HUES48 (cell line): ENCODE results near the gene TRIM38.

ENCODE experiments used
- H3K27ac ChIP-seq: one replicate; pipeline ENCODE4 v1.7.0; 2013; ENCODE audit warnings: low read depth, low read length, inconsistent platforms
- H3K27me3 ChIP-seq: 2 replicates; pipeline ENCODE4 v1.6.1; 2013; ENCODE audit warnings: mild to moderate bottlenecking, low read length; ENCODE audit not compliant: control insufficient read depth, insufficient read depth
- H3K36me3 ChIP-seq: 2 replicates; pipeline ENCODE4 v1.6.1; 2013; ENCODE audit warnings: low read length; ENCODE audit not compliant: control insufficient read depth, insufficient read depth
- H3K4me1 ChIP-seq: 2 replicates; pipeline ENCODE4 v1.6.1; 2013; ENCODE audit warnings: mild to moderate bottlenecking, low read length; ENCODE audit not compliant: control insufficient read depth, insufficient read depth
- H3K4me3 ChIP-seq: 2 replicates; pipeline ENCODE4 v1.5.1; 2013; ENCODE audit warnings: mild to moderate bottlenecking, low read depth, low read length
- H3K9ac ChIP-seq: 2 replicates; pipeline ENCODE4 v1.6.1; 2013; ENCODE audit warnings: mild to moderate bottlenecking, low read depth, low read length, moderate library complexity
- H3K9me3 ChIP-seq: 2 replicates; pipeline ENCODE4 v1.6.1; 2013; ENCODE audit warnings: low read length; ENCODE audit not compliant: control insufficient read depth, insufficient read depth

Gene TRIM38

DNA sequence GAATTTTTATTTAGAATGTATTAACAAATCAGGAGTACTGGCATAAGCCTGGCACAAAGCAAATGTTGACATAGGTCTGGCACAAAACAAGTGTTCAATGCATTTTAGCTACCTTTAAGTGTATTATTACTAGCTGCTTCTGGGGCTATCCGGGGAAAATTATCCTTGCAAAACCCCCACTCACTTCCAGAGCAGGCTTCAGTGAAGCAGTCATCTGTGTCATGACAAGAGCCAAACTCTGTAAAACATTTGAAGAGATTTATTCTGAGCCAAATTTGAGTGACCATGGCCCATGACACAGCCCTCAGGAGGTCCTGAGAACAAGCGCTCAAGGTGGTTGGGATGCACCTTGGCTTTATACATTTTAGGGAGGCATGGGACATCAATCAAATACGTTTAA, 6.4 kb upstream of the TRIM38 start:
- Histone ChIP-seq H3K9ac (no peak overlapping the region), H3K4me1 (no peaks in the 10 kb centered on the region), H3K27me3 (no peaks in the 10 kb centered on the region), H3K9me3 (peaks cover 11% of the 10 kb centered on the region), H3K4me3 (no peak overlapping the region), H3K27ac (no peak overlapping the region), H3K36me3 (no peaks in the 10 kb centered on the region)

DNA sequence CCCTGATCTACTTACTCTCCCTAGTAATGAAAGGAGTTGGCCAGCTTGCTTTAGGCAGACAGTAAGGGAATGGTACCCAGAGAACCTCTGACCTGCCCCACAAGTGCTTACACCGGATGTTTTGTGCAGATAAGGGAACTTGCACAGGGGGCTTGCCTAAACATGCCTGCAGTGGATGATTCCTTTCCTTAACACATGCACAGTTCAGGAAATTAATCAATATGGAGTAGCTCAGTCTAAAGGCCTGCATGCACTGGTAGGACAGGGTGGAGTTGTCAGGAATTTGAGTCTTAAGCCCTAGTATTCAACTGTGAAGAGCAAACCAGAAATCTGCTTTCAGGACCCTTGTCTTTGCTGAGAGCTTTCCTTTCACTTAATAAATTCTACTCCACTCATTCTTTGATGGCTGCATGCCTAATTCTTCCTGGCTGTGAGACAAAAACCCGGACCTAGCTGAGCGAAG, 3.9 kb upstream of the TRIM38 start:
- H3K9me3 ChIP-seq = peaks cover 11% of the 10 kb centered on the region
- no peaks in the 10 kb centered on the region for H3K36me3 ChIP-seq
- H3K27ac ChIP-seq = no peak overlapping the region
- H3K9ac ChIP-seq = no peak overlapping the region
- H3K4me3 ChIP-seq = no peak overlapping the region
- no peaks in the 10 kb centered on the region for H3K27me3 ChIP-seq
- H3K4me1 ChIP-seq = peaks cover 13% of the 10 kb centered on the region

DNA sequence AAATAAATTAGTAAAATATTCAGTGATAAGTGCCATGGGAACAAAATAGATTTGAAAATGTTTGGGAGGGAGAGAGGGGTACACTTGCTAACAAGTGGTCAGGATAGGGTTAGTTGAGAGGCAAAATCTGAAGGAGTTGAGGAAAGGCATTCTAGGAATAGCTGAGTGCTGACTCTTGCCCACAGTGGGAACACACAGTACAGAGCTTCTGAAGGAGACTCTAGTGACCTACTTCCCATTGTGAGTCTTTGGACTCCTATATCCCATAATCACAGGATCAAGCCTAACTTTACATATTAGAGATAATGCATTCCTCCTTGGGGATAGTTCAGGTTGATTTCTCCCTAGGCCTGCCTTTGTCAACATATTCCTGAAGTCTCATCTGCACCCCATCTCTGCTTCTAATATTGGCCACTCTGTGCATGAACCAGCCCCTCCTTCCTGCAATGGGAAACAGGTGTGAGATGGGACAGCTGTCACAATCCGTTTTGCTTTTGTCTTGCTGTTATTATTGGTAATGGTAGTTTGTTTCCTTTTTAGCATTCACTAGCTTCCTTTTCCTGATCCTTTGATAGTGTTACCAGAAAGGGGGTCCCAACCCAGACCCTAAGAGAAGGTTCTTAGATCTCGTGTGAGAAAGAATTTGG, 2.6 kb upstream of the TRIM38 start:
- Histone ChIP-seq H3K27me3 (no peaks in the 10 kb centered on the region), H3K4me1 (peaks cover 24% of the 10 kb centered on the region), H3K9ac (no peak overlapping the region), H3K4me3 (no peak overlapping the region), H3K27ac (no peak overlapping the region), H3K9me3 (peaks cover 11% of the 10 kb centered on the region), H3K36me3 (no peaks in the 10 kb centered on the region)

DNA sequence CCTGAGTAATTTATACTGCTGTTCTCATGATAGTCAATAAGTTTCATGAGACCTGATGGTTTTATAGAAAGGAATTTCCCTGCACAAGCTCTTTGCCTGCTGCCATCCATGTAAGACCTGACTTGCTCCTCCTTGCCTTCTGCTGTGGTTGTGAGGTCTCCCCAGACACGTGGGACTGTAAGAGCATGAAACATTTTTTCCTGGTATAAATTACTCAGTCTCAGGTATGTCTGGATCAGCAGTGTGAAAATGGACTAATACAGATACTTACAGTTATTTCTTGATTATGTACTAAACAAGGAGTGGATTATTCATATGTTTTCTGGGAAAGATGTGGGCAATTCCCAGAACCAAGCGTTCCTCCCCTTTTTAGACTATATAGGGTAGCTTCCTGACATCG, 1.9 kb upstream of the TRIM38 start:
- Histone ChIP-seq H3K27me3 (no peaks in the 10 kb centered on the region), H3K4me3 (no peak overlapping the region), H3K36me3 (no peaks in the 10 kb centered on the region), H3K9me3 (peaks cover 11% of the 10 kb centered on the region), H3K4me1 (peaks cover 26% of the 10 kb centered on the region), H3K9ac (no peak overlapping the region), H3K27ac (no peak overlapping the region)

DNA sequence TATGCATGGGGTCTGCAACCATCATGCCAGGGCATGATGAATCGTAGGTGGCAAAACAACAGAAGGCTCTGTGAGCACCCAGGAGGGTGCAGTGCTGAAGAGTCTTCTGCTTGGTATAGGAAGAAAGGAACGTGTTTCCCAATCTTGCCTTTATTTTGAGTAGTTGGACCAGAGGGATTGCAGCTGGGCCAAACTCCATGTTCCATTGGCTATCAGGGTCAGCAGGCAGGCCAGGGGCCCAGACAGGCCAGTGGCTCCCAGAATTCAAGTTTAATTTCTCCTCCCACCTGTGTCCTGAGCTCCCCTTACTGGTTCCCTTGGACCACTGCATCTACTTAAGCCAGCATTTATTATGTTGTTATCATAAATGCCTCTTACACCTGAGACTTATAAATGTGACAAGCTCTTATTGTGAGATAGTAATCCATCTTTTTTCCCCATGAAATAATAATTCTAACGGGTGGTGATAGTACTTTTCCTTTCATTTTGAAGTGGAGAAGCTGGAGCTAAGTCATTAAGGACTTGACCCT, 918 bp upstream of the TRIM38 start:
- no peaks in the 10 kb centered on the region for H3K27me3 ChIP-seq
- peaks cover 11% of the 10 kb centered on the region for H3K9me3 ChIP-seq
- peaks cover 3% of the 10 kb centered on the region for H3K36me3 ChIP-seq
- peaks cover 36% of the 10 kb centered on the region for H3K4me1 ChIP-seq
- H3K27ac ChIP-seq = no peak overlapping the region
- no peak overlapping the region for H3K9ac ChIP-seq
- H3K4me3 ChIP-seq = no peak overlapping the region

DNA sequence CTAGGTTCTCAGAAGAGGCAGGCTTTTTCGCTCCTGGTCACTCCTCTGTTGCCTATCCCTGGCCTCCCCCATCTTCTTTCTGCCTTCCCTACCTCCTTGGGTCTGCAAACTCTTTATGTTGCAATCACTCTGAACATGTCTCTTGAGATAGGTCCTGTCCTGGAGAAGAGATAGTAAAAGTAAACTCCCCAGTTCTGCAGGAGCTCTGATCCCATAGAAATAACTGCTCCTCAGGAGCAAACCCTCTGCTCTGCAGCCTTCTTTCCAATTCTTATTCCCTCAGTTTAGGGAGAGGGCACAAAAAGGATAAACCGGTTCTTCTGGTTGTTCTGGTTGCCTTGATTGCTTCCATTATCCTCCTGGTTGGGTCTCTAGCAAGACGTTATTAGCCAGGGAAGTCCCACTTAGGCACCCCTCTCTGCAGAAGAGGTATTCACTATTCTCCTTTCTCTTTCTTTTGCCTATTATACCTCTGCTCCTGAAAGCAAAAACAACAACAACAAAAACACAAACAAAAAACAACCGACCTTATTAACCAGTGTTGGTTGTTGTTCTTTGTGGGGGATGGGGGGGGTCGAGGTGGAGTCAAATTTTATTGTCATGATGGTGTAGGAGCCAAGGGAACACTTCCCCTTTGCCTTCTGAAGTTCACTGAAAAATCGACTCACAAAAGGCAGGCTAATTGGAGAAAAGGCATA, 973 bp downstream of the TRIM38 start:
- no peak overlapping the region for H3K9ac ChIP-seq
- peaks cover 3% of the 10 kb centered on the region; the same call in 1 of the 2 replicates for H3K9me3 ChIP-seq
- H3K4me3 ChIP-seq = peak overlapping the region; percentile 48
- H3K4me1 ChIP-seq = peaks cover 40% of the 10 kb centered on the region
- no peaks in the 10 kb centered on the region for H3K27me3 ChIP-seq
- H3K27ac ChIP-seq = peak overlapping the region; percentile 48
- peaks cover 7% of the 10 kb centered on the region for H3K36me3 ChIP-seq

DNA sequence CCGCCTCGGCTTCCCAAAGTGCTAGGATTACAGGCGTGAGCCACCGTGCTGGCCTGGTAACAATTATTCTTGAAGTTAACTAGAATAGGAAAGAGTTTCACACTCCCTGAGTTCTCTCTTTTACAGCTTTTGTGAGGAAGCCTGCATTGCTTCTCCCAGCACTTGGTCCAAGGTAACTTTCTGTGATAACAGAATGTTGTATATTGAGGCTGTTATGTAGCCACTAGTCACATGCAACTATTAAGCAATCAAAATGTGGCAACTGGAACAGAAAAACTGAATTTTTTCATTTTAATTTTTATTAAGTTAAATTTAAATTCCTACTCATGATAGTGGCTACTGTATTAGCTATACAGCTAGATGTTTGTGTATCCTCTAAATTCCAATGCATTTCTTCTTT, 2.5 kb downstream of the TRIM38 start:
- Histone ChIP-seq H3K9ac (no peak overlapping the region), H3K9me3 (no peaks in the 10 kb centered on the region), H3K27me3 (no peaks in the 10 kb centered on the region), H3K36me3 (peaks cover 16% of the 10 kb centered on the region), H3K27ac (no peak overlapping the region), H3K4me1 (peaks cover 40% of the 10 kb centered on the region), H3K4me3 (no peak overlapping the region)

DNA sequence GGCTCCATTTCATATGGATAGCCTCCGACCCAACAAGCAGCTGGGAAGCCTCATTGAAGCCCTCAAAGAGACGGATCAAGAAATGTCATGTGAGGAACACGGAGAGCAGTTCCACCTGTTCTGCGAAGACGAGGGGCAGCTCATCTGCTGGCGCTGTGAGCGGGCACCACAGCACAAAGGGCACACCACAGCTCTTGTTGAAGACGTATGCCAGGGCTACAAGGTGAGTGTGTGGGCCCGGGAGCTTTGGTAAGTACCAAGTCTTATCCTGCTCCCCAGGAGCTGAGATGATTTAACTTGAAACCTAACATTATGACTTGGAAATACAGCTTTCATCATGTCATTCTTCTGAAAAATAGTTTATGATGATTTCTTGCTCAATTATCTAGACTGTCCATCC, 4.1 kb downstream of the TRIM38 start:
- peaks cover 40% of the 10 kb centered on the region for H3K4me1 ChIP-seq
- no peak overlapping the region for H3K27ac ChIP-seq
- no peaks in the 10 kb centered on the region for H3K27me3 ChIP-seq
- H3K9me3 ChIP-seq = no peaks in the 10 kb centered on the region
- H3K9ac ChIP-seq = no peak overlapping the region
- H3K36me3 ChIP-seq = peaks cover 23% of the 10 kb centered on the region
- peak overlapping the region; percentile 26; the same call in 1 of the 2 replicates for H3K4me3 ChIP-seq

DNA sequence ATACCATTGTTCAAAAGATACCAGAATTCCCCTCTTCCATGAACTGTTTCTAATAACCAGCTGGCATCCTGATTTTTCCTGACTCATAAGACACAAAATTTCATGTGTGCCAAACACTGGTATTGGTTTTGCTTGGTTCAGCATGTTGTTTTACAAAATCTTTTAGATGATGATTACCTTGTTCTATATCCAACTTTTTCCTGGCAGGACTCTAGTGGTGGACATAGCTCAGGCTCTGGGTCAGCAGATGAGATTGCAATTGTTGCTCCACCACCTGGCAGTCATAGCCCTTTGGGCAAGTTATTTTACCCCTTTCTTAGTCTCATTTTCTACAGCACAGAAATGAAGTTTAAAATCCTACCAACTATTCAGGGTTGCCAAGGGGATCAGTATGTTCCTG, 6.2 kb downstream of the TRIM38 start:
- peaks cover 27% of the 10 kb centered on the region for H3K4me1 ChIP-seq
- H3K27ac ChIP-seq = no peak overlapping the region
- peaks cover 42% of the 10 kb centered on the region for H3K36me3 ChIP-seq
- H3K27me3 ChIP-seq = no peaks in the 10 kb centered on the region
- H3K9ac ChIP-seq = no peak overlapping the region
- H3K9me3 ChIP-seq = no peaks in the 10 kb centered on the region
- no peak overlapping the region for H3K4me3 ChIP-seq

DNA sequence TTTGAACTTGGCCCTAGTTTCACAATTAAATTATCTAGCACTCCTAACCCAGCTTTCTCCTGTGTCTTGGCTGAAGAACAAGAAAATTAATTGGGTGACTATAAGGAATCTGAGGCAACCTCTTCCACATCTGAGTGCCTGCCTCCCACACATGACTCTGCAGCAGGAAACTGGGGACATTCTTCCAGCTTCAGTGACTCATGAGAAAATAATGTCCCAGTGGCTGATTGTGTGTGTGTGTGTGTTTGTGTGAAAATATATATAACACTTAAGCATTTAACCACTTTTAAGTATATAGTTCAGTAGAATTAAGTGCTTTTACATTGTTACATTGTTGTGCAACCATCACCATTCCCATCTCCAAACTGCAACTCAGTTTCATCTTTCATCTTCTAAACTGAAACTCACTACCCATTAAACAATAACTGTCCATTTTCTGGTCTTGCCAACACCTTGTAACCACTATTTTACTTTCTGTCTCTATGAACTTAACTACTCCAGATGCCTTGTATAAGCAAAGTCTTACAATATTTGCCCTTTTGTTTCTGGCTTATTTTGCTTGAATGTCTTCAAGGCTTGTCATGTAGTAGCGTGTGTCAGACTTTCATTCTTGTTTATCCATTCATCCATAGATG, 8.7 kb downstream of the TRIM38 start:
- Histone ChIP-seq H3K4me1 (peaks cover 8% of the 10 kb centered on the region), H3K9me3 (no peaks in the 10 kb centered on the region), H3K9ac (no peak overlapping the region), H3K27ac (no peak overlapping the region), H3K27me3 (no peaks in the 10 kb centered on the region), H3K36me3 (peaks cover 61% of the 10 kb centered on the region), H3K4me3 (no peak overlapping the region)

DNA sequence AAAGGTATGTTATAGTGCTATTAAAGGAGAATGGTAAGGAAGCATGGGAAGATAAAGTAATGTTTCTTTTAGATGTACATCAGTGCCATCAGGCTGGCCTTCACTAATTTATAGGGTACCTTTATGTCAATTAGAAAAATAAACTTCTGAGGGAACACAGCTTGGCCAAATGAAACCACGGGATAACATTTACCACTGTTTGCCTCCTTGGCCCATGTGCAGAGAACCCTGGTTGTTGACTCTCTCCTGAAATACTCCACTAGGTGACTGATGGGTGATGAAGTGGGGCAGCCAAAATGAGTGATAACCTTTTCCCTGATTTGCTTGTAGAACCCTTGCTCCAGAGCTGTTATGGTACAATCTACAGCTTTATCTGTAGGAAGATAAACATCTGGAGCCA, 9.5 kb downstream of the TRIM38 start:
- H3K4me3 ChIP-seq = no peak overlapping the region
- H3K9ac ChIP-seq = no peak overlapping the region
- no peaks in the 10 kb centered on the region for H3K27me3 ChIP-seq
- peaks cover 58% of the 10 kb centered on the region for H3K36me3 ChIP-seq
- H3K4me1 ChIP-seq = no peaks in the 10 kb centered on the region; the same call in 1 of the 2 replicates
- no peaks in the 10 kb centered on the region for H3K9me3 ChIP-seq
- no peak overlapping the region for H3K27ac ChIP-seq
